SK-N-SH (cell line): Measurements from ENCODE around the gene RAP1GAP.

Experiments
- CHD2 ChIP-seq: fragments of 150-350 bp; IDR thresholded peaks from 2 replicates; pipeline ENCODE4 v1.6.1; 2018; ENCODE audit warnings: low read length; ENCODE audit not compliant: partially characterized antibody
- CTCF ChIP-seq: fragments of 200-600 bp; sonication (generic); IDR thresholded peaks from 2 replicates; pipeline ENCODE4 v1.6.1; 2017; ENCODE audit warnings: antibody characterized with exemption, mild to moderate bottlenecking, moderate library complexity
- ELF1 ChIP-seq: IDR thresholded peaks from 2 replicates; pipeline ENCODE4 v1.4.0; 2012
- FOXM1 ChIP-seq: IDR thresholded peaks from 2 replicates; pipeline ENCODE4 v1.4.0; 2012; ENCODE audit warnings: low read depth, mild to moderate bottlenecking
- MAX ChIP-seq: IDR thresholded peaks from 2 replicates; pipeline ENCODE4 v1.4.0; 2012; ENCODE audit warnings: low read depth
- NFIC ChIP-seq: IDR thresholded peaks from 2 replicates; pipeline ENCODE4 v1.4.0; 2012; ENCODE audit warnings: borderline replicate concordance
- NRF1 ChIP-seq: IDR thresholded peaks from 2 replicates; pipeline ENCODE4 v1.6.1; 2012; ENCODE audit warnings: low read depth, mild to moderate bottlenecking, low read length
- RAD21 ChIP-seq: IDR thresholded peaks from 2 replicates; pipeline ENCODE4 v1.6.1; 2012; ENCODE audit warnings: mild to moderate bottlenecking, low read length
- RCOR1 ChIP-seq: fragments of 150-350 bp; IDR thresholded peaks from 2 replicates; pipeline ENCODE4 v1.6.1; 2017; ENCODE audit warnings: antibody characterized with exemption, low read length
- REST ChIP-seq: IDR thresholded peaks from 2 replicates; pipeline ENCODE4 v1.6.1; 2012; ENCODE audit warnings: mild to moderate bottlenecking, low read depth, low read length, moderate library complexity
- RFX5 ChIP-seq: IDR thresholded peaks from 2 replicates; pipeline ENCODE4 v1.6.1; 2012; ENCODE audit warnings: mild to moderate bottlenecking, improper control_type of control experiment, low read length
- TAF1 ChIP-seq: IDR thresholded peaks from 2 replicates; pipeline ENCODE4 v1.6.1; 2012; ENCODE audit warnings: low read depth, mild to moderate bottlenecking, low read length, moderate library complexity, borderline replicate concordance
- USF1 ChIP-seq: IDR thresholded peaks from 2 replicates; pipeline ENCODE4 v1.4.0; 2012; ENCODE audit warnings: low read depth, borderline replicate concordance

- TF ChIP-seq CTCF (no peak), REST (no peak), RAD21 (no peak), NFIC (no peak), USF1 (no peak), FOXM1 (no peak), MAX (no peak), TAF1 (no peak), CHD2 (no peak), RCOR1 (no peak), NRF1 (no peak), RFX5 (no peak), ELF1 (no peak)
Measured at GRCh38 chr1:21671915-21672314, 2.8 kb upstream of the RAP1GAP start.
